GM12801 (cell line): Measurements from ENCODE around the gene GRIN2A.

Source experiments
- TF ChIP-seq, protein P1 (sequence below): IDR thresholded peaks from one replicate; pipeline ENCODE4 v1.5.1; 2011; ENCODE audit warnings: control low read depth; ENCODE audit not compliant: insufficient read length; ENCODE audit errors: extremely low read depth

GRIN2A gene

DNA sequence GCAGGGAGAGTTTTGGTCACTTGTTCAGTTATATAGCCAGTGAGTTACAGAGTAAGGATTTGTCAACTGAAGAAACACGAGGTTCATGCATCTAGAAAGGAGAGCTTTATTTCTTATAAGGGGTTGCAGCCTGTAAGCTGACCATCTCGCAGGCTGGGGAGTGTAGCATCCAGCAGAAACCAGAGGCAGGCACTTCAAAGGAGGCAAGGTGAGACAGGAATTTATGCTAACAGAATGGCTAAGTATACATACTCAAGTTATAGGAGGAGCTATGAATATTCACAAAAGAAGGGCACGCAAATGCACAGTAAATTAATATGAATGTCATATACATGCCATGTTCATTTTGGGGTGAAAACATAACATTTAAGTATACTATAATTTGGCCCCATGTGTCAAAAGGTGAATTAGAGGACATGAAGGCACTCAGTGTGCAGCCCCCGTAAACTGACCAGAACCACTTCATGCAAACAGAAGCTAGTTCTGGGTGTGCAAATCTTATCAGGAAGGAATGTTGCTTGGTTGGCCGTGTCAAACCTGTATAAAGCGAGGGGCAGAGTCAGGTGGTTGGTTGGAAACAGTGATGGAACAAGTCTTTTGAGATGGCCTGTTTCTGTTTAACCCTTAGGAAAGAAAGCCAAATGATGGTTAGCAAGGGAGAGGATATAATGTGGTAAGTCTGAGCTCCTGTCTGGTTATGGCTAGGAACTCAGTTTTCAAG is 97.0 kb downstream of the GRIN2A start:
- TF ChIP-seq, protein P1, sequence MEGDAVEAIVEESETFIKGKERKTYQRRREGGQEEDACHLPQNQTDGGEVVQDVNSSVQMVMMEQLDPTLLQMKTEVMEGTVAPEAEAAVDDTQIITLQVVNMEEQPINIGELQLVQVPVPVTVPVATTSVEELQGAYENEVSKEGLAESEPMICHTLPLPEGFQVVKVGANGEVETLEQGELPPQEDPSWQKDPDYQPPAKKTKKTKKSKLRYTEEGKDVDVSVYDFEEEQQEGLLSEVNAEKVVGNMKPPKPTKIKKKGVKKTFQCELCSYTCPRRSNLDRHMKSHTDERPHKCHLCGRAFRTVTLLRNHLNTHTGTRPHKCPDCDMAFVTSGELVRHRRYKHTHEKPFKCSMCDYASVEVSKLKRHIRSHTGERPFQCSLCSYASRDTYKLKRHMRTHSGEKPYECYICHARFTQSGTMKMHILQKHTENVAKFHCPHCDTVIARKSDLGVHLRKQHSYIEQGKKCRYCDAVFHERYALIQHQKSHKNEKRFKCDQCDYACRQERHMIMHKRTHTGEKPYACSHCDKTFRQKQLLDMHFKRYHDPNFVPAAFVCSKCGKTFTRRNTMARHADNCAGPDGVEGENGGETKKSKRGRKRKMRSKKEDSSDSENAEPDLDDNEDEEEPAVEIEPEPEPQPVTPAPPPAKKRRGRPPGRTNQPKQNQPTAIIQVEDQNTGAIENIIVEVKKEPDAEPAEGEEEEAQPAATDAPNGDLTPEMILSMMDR = no peak

GRCh38 chr16:10083301-10083700 is 98.9 kb downstream of the GRIN2A start:
- TF ChIP-seq, protein P1 = no peak

- TF ChIP-seq, protein P1 = no peak
Observed at GRCh38 chr16:10081201-10081940, 100.9 kb downstream of the GRIN2A start.

DNA sequence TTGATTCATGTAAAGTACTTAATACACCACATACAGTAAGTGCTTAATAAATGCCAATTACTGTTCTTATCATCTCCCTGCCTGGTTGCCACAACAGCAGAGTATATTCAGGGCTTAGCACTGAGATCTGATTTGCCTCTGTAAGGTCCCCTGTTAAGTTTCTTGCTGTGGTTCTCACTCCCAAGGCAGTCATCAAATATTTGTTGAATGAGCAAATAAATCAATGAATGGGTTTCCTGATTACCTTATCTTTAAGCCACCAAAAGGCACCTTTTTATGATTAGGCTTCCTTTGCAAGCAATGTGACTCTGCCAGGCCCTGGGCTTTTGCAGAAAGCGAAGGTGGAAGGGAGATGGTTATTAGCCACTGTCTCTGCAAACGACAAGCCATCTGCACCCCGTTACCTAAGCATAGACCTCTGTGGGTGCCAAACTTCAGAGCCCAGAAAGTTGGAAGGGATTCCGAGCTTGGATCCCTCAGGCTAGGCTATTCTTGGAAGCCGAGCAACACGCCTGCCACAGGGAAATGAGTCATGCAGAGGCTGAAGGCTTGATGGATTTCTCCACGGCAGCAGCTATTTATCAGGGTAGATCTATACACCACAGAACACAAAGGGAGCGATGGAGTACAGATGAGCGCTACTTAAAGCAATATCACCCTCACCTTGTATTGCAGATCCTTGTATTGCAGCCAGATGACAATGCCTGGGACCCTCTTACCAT is 102.0 kb downstream of the GRIN2A start:
- TF ChIP-seq, protein P1 = no peak

DNA sequence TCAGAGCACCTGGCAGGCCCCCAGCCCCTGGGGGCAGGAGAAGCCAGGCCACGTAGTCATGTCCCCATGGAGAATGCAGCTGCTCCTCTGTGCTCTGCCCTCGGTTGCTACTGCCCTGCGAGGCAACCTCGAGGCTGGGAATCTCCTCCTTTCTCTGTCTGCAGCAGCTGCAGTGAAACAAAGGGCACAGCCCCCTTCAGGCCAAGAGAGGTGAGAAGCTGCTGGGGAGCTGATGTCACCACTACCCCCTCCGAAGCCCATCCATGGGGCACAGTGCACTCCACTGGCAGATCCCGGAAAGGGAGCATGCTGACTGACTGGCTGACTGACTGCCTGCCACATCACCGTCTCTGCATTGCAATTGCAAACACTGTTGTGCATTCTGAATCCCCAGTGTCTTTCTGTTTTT is 103.7 kb downstream of the GRIN2A start:
- TF ChIP-seq, protein P1 = no peak

DNA sequence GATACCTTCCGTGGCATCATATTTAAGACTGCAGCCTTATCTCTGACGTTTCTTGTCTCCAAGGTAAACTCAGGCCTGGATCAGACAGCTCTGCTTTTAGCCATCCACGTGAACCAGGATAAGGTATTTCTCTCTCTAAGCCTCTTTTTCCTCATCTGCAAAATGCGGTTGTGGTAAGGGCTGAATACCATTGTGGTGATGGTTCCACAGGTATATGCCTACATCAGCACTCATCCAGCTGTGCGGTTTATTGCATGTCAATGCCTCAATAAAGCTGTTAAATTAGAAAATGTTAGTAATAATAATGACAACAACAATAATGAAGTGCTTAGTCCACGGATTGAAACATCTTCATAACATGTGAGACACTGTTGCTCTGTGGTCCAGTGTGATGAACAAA is 104.4 kb downstream of the GRIN2A start:
- TF ChIP-seq, protein P1 = no peak

DNA sequence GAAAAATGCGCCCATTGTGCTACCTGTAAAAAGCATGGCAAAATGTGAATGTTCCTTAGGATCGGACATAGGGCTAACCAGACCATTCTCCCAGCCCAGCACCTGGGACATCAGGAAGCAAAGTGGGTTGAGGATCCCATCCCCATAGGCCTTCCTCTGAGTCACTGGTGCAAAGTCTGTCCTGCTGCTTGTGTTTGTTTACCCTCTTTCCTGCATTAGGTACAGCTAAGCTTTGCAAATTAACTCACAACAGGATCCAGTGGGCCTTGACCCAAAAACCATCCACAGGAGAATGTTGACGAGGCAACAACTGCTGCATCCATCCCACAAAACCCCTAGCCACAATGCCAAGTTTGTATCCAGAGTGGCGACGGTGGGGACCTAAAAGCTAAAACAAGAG is 106.2 kb downstream of the GRIN2A start:
- TF ChIP-seq, protein P1 = no peak
